NCI-H2081 (cell line): Measurements from ENCODE around the gene JCHAIN.

Experiments
- DNase-seq, 2 experiments: peaks; one replicate each; lab custom pipeline; 2025; lab: John Stamatoyannopoulos, UW

JCHAIN gene

GRCh38 chr4:70637239-70637913 lies 28.9 kb downstream of the JCHAIN start:
- no peak for DNase-seq

GRCh38 chr4:70634482-70634881 lies 31.8 kb downstream of the JCHAIN start:
- DNase-seq = no peak

- no peak for DNase-seq
These were observed 34.3 kb downstream of the JCHAIN start for GRCh38 chr4:70632028-70632427.

GRCh38 chr4:70630162-70630561 lies 36.1 kb downstream of the JCHAIN start:
- no peak for DNase-seq

- no peak for DNase-seq
These were observed 36.7 kb downstream of the JCHAIN start for GRCh38 chr4:70629469-70630090.

GRCh38 chr4:70628444-70628843 lies 37.9 kb downstream of the JCHAIN start, which contains the start of gene ENAM:
TSS of gene ENAM (plus strand) at chr4:70628744. CDS start at chr4:70629501, 757 bp downstream.
- DNase-seq = no peak

- no peak for DNase-seq
These were observed 38.7 kb downstream of the JCHAIN start for GRCh38 chr4:70627620-70628019.

GRCh38 chr4:70624226-70624793 lies 42.0 kb downstream of the JCHAIN start:
- DNase-seq = no peak

GRCh38 chr4:70623323-70623722 lies 43.0 kb downstream of the JCHAIN start:
- DNase-seq = no peak

- DNase-seq = no peak
These were observed 46.5 kb downstream of the JCHAIN start for GRCh38 chr4:70619778-70620177.

GRCh38 chr4:70619288-70619687 lies 47.0 kb downstream of the JCHAIN start:
- no peak for DNase-seq

GRCh38 chr4:70614184-70614555 lies 52.1 kb downstream of the JCHAIN start:
- no peak for DNase-seq

GRCh38 chr4:70613306-70614183 lies 52.8 kb downstream of the JCHAIN start:
- DNase-seq = peak in 1 of 2 experiments; percentile 18

GRCh38 chr4:70608324-70608723 lies 58.0 kb downstream of the JCHAIN start:
- no peak for DNase-seq

GRCh38 chr4:70607334-70607853 lies 58.9 kb downstream of the JCHAIN start:
- DNase-seq = no peak

- DNase-seq = no peak
These were observed 59.8 kb downstream of the JCHAIN start for GRCh38 chr4:70606459-70606858.
